HFFc6 (cell line): ENCODE measurements around the gene CD163L1. TPM values are rescaled to one million over a fixed set of nuclear protein-coding genes. Genes with fewer than 3 reads are reported as not detected.

Experiments used
- DNase-seq: peaks from one replicate; pipeline ENCODE4 v3.0.0-alpha.2; 2018
- H3K27ac Mint-ChIP-seq: 2 replicates; pipeline ENCODE4 v1.8.0; 2020; ENCODE audit warnings: mild to moderate bottlenecking, mixed read lengths
- H3K27me3 Mint-ChIP-seq: 2 replicates; pipeline ENCODE4 v1.8.0; 2021; ENCODE audit warnings: mild to moderate bottlenecking, moderate library complexity, mixed read lengths; ENCODE audit not compliant: insufficient read depth
- H3K36me3 Mint-ChIP-seq: 2 replicates; pipeline ENCODE4 v1.8.0; 2021; ENCODE audit warnings: low read depth, mixed read lengths
- H3K4me1 Mint-ChIP-seq: 2 replicates; pipeline ENCODE4 v1.8.0; 2020; ENCODE audit warnings: low read depth, mixed read lengths
- H3K4me3 Mint-ChIP-seq: 2 replicates; pipeline ENCODE4 v1.8.0; 2020; ENCODE audit warnings: mild to moderate bottlenecking, moderate library complexity, mixed read lengths
- H3K9me3 Mint-ChIP-seq: 2 replicates; pipeline ENCODE4 v1.8.0; 2020; ENCODE audit warnings: mild to moderate bottlenecking, mixed read lengths
- CTCF ChIP-seq: fragments of 200-600 bp; sonication (generic); IDR thresholded peaks from 2 replicates; pipeline ENCODE4 v1.5.0; 2021; ENCODE audit warnings: antibody characterized with exemption, mild to moderate bottlenecking
- total RNA-seq, 6 experiments: library from RNA; stranded (reverse); fragmentation: NEBNext Ultra II Directional; extraction: Animal tissue kit (Norgen Biotek cat#: 25700); gene quantifications; 2 replicates in 1 of 6; 3 replicates in 5 of 6; pipeline ENCODE4 v1.2.3, GENCODE V29; 2021

The CD163L1 gene
- total RNA-seq, 6 experiments from 2014 or later, result 5.7 to 9.9 (median 7.6) TPM

GRCh38 chr12:7472060-7472459 lies 28.1 kb upstream of the CD163L1 start:
- Mint-ChIP-seq H3K4me3 (no peak overlapping the region), H3K27me3 (peaks cover 6% of the 10 kb centered on the region; the same call in 1 of the 2 replicates), H3K9me3 (peaks cover 6% of the 10 kb centered on the region; the same call in 1 of the 2 replicates), H3K36me3 (peaks cover 5% of the 10 kb centered on the region; the same call in 1 of the 2 replicates), H3K4me1 (no peaks in the 10 kb centered on the region), H3K27ac (no peak overlapping the region)
- DNase-seq, result no peak
- TF ChIP-seq CTCF, result no peak

GRCh38 chr12:7460375-7461259 lies 16.7 kb upstream of the CD163L1 start:
- peaks cover 3% of the 10 kb centered on the region; the same call in 1 of the 2 replicates for H3K27me3 Mint-ChIP-seq
- peak; percentile 92 for TF ChIP-seq CTCF
- H3K4me3 Mint-ChIP-seq, result no peak overlapping the region
- H3K9me3 Mint-ChIP-seq, result no peaks in the 10 kb centered on the region
- no peak overlapping the region for H3K27ac Mint-ChIP-seq
- no peaks in the 10 kb centered on the region for H3K36me3 Mint-ChIP-seq
- DNase-seq, result peak; percentile 43
- H3K4me1 Mint-ChIP-seq, result no peaks in the 10 kb centered on the region; the same call in 1 of the 2 replicates

- Mint-ChIP-seq H3K9me3 (no peaks in the 10 kb centered on the region), H3K4me1 (no peaks in the 10 kb centered on the region; the same call in 1 of the 2 replicates), H3K4me3 (no peak overlapping the region), H3K36me3 (no peaks in the 10 kb centered on the region), H3K27me3 (0 out of 2 replicates have a peak, but pooled peaks cover 3% of the 10 kb centered on the region), H3K27ac (no peak overlapping the region)
- TF ChIP-seq CTCF, result no peak
- no peak for DNase-seq
Measured at GRCh38 chr12:7459973-7460372, 16.0 kb upstream of the CD163L1 start.

DNA sequence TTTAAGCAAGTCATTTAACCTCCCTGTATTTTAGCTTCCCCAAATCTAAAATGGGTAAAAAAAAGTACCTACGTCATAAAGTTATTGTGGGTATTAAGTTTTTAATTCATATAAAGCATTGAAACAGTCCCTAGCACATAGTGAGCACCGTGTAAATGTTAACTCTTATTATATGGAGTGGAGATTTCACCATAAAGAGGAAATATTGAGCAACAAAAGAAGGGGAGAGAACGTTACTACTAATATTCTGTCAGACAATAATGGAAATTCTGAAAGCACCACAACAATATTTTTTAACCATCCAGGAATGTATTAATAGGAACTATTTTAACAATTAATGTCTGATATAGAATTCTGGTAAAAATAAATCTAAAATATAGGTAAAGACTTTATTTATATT lies 7.8 kb upstream of the CD163L1 start:
- no peak for DNase-seq
- Mint-ChIP-seq H3K27me3 (no peaks in the 10 kb centered on the region; the same call in 1 of the 2 replicates), H3K36me3 (no peaks in the 10 kb centered on the region), H3K9me3 (no peaks in the 10 kb centered on the region), H3K4me3 (no peak overlapping the region), H3K27ac (no peak overlapping the region), H3K4me1 (no peaks in the 10 kb centered on the region)
- no peak for TF ChIP-seq CTCF

- no peaks in the 10 kb centered on the region for H3K4me1 Mint-ChIP-seq
- no peak for DNase-seq
- no peaks in the 10 kb centered on the region; the same call in 1 of the 2 replicates for H3K27me3 Mint-ChIP-seq
- no peak for TF ChIP-seq CTCF
- no peaks in the 10 kb centered on the region for H3K9me3 Mint-ChIP-seq
- H3K4me3 Mint-ChIP-seq, result no peak overlapping the region
- H3K27ac Mint-ChIP-seq, result no peak overlapping the region
- no peaks in the 10 kb centered on the region for H3K36me3 Mint-ChIP-seq
Measured at GRCh38 chr12:7450667-7451066, 6.7 kb upstream of the CD163L1 start.
